ENCODE measurements around the gene CLDN2.

The CLDN2 gene

DNA sequence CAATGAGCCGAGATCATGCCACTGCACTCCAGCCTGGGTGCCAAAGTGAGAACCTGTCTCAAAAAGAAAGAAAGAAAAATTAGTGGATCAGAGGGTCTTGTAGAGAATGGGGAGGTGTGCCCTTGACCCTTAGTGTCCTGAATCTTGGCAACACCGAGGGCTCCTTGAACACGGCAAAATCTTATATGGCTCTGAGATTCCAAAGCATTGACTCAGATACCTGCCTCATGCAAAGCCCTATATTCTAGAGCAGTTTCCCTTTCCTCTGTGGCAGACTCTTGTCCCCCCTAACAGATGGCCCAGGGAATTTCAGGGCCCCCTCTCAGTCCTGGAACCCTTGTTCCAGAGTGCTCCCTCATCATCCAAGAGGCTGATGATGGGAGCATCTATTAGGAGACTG lies 6.8 kb downstream of the CLDN2 start:
- no peak for DNase-seq

GRCh38 chrX:106927700-106928099 lies 7.5 kb downstream of the CLDN2 start:
- no peak for DNase-seq

- DNase-seq = no peak
Observed at GRCh38 chrX:106928227-106928626, 8.0 kb downstream of the CLDN2 start.

- DNase-seq = no peak
Observed at GRCh38 chrX:106931831-106932491, 11.8 kb downstream of the CLDN2 start.

DNA sequence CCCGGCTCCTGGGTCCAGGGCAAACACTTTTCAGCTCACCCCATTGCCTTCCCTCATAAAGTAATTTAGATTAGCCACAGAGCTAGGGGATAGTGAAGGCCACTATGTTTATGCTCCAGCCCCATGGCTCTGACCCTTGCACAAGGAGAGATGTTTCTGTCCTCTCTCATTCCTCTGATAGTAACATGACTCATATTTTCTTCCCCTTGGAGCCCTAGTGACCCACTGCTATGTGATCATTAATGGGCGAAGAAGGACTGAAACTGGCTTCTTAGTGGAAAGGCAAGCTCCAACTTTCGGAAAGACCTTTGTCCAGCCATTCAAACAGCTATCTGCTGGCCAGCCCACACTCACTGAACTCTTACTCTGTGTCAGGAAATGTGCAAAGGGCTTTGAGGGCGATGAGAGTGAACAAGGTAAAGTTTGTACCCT lies 12.3 kb downstream of the CLDN2 start:
- no peak for DNase-seq

DNA sequence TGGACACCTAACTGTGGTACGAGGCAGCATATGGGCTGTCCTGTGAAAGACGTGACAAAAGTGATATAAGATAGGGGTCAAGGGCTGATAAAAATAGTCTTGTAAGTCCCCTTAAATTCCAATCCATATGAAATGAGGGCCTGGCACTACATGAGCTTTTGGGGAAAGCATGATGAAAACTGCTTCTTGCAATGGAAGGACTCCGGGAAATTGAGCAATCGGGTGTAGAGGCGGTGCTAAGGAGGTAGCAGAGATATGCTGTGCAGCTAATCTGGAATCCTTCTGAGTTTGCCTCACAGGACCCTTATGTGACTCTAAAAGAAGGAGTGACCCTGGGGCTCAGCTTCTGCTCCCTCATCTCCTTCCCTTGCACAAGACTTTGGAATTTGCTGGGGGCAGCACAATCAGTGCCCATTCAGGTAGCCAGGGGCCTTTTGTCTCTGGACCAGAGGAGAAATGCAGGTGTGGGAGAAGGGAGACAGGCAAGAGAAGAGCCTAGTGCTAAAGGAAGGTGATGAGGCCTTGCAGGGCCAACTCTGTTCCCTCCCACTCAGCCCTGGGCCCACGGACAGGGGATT lies 12.8 kb downstream of the CLDN2 start:
- DNase-seq = no peak

DNA sequence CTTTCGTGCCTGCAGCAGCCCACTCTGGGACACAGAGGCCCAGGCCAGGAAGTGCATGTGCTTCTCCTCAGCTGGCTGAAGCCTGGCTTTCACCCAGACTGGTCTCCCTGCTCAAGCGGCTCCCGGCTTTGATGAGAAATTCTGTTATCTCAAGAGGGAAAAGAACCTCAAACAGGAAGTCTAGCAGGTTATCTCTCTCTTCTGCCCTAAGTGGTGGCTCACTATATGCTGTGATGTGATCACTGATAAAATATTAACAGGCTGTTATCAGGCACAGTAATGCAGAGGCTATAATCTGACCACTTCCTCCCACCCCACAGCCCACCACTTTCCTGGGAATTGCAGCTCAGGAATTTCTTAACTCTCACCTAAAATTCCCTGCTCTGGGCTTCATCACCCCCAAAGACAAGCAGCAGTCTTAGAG lies 13.3 kb downstream of the CLDN2 start:
- no peak for DNase-seq

GRCh38 chrX:106935175-106935574 lies 15.0 kb downstream of the CLDN2 start:
- no peak for DNase-seq

DNA sequence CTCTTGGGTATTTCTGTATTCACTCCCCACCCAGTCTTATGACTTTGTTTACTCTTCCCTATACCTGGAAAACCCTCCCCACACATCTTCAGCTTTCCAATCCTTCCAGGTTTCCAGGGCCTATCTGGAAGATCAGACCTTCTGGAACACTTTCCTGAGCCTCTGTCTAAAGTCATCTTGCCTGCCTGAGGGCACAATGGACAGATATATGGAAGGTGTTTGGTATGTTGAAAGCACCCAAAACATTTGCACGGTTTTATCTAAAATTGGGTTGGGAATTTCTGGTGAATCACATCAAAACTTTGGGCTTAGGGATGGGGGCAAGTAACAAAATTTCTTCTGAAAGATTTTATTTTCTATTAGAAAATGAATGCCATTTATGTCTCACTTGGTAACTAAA lies 16.0 kb downstream of the CLDN2 start:
- no peak for DNase-seq

DNA sequence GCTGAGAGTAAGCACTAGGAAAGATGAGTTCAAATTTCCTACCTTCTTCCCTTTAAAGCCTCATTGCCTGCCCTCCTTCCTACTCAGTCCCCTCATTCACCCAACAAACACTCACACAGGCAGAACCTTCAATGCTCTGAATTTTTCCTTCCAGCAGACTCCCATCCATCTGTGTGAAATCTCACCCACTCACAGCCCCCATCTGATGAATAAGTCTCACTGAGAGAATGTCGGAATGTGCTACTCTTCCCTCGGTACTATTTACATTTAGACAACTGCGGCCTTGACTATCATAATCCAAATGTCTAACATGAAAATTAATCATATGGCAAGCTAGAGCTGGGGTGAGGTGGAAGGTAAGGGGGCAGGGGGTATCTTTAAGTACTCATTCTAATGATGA lies 19.4 kb downstream of the CLDN2 start:
- DNase-seq = no peak

DNA sequence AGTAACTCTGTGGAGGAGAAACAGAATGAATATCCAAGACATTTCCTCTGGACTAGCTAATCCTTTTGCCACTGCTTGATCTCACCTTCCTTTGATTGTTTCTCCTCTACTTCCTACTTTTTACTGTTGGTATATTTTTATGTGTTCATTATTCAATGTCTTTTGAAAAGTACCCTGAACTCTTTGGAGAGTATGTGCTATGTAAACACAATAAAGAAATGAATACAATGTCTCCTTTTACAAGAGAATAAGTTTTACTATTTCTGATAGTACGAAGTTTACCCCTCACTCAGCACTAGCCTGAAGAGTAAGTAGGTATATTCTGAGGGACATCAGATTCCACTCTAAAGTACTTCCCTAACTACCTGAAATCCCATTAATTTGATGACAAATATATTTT lies 19.9 kb downstream of the CLDN2 start:
- DNase-seq = no peak

- DNase-seq = no peak
Observed at GRCh38 chrX:106946464-106946863, 26.3 kb downstream of the CLDN2 start.

DNA sequence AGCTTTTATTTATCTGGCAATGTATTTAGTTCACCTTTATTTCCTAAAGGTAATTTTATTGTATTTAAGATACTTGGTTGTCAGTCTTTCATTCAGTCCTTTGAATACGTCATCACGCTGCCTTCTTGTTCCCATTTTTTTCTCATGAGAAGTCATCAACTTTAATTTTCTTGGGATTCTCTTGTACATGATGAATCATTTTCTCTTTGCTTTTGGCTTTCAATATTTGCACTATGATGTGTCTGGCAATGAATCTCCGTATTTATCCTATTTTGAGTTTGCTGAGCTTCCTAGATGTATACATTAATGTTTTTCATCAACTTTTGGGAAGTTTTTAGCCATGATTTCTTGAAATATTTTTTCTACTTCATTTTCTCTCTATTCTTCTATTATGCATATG lies 28.4 kb downstream of the CLDN2 start:
- DNase-seq = no peak

DNA sequence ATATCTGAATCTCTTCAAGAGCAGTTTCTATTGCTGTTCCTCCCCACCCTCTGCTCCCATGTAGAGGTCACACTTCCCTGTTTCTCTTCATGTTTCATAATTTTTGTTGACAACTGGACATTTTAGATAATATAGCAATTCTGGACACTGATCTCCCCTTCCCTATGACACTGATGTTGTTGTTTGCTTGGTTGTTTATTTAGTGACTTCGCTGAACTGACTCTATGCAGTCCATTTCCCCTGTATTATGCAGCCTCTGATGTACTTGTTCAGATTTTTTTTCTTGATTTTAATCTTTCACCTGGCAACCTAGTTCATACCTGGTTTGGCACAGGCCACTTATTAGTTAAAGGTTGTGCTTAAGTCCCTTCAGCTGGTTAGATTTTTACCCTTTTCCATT lies 29.2 kb downstream of the CLDN2 start:
- no peak for DNase-seq

DNA sequence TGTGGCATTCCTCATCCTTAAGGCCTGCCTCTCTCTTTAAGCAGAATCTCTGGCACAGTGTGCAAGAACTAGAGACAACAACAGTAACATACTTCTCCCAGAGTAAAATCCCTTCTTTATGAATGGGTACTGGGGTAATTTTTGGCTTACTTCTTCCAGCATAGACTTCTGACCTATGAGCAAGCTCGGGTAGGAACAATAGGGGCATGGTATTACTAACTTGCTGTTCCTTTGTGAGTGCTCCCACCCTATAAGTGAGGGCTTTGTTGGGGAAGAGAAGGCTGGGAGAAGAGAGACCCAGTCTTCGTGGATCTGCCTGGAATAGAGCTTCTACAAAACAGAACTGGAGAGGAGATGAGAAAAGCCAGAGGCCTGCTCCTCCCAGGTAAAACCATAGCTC lies 30.2 kb downstream of the CLDN2 start:
- no peak for DNase-seq

DNA sequence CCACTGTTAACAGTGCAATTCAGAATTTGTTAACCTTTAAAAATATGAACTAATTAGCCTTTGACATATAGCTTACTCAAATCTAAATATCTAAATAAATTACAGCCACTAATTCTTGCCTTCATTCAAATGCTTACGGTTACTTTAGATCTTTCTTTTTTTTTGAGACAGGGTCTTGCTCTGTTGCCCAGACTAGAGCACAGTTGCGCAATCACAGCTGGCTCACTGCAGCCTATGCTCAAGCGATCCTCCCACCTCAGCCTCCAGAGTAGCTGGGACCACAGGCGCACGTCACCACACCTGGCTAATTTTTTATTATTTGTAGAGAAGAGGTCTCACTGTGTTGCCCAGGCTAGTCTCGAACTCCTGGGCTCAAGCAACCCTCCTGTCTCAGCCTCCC lies 31.0 kb downstream of the CLDN2 start:
- no peak for DNase-seq

- DNase-seq = no peak
Observed at GRCh38 chrX:106952089-106952488, 31.9 kb downstream of the CLDN2 start.

- DNase-seq = no peak
Observed at GRCh38 chrX:106952538-106952937, 32.3 kb downstream of the CLDN2 start.

GRCh38 chrX:106952988-106953387 lies 32.8 kb downstream of the CLDN2 start:
- no peak for DNase-seq

DNA sequence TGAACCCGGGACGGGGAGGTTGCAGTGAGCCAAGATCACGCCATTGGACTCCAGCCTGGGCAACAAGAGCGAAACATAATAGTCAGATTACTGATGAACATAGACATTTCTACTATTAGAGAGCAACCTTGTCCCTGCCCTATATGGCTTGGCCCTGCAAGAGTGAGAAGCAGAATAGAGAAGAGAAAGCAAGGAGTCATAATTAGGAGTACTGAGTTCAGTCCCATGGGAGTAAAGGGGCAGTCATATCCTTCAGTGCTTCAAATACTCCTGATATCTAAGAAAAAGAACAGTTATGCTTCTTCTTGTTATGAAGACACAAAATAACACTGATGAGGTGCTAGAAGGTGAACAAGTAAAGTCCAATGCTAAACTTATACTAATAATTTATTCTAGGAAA lies 33.8 kb downstream of the CLDN2 start:
- no peak for DNase-seq

DNA sequence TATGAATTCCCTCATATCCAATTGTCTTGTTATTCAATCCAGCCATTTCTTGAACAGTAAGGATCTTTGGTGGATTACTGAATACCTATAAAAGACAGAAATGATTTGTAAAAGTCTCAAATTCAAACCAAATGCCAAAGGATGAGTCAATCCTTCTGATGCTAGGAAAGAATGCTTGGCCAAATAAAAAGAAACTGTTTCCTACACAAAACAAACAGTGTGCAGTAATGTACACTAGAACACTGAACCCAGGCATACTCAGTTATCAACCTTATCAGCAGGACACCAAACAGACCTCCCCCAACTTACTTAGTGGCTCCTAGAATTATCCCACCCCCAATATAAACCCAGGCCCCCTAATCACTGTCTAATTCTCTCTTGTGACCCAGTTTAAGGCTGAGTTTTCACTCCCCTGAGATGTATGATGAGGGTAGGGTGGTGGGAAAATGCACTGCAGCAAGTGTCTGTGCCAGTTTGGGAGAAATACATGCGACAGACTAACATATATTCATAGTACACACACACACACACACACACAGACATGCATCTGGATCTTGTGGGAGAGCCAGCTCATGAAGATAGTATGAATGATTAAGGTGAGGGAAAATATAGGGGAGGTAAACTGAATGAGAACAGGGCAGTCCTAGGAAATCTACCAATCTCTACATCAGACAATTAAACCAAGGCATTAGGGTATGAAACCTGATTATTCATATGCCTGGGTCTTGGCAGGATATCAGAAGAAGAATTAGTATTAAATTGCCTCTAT lies 35.0 kb downstream of the CLDN2 start:
- DNase-seq = no peak

- no peak for DNase-seq
Observed at GRCh38 chrX:106957856-106958255, 37.7 kb downstream of the CLDN2 start.

GRCh38 chrX:106959901-106960300 lies 39.7 kb downstream of the CLDN2 start:
- no peak for DNase-seq

- DNase-seq = no peak
Observed at GRCh38 chrX:106963111-106963510, 42.9 kb downstream of the CLDN2 start.

Measured in activated CD4-positive, alpha-beta T cell treated with anti-CD3 and anti-CD28 coated beads, Interleukin-2, amount 50 U/mL, for 48 hours (primary cell).